HG03025 (cell line): ENCODE data around the gene EEIG1.

ENCODE experiments used
- ATAC-seq: cut with Tn5 transposase; IDR thresholded peaks from one replicate; pipeline ENCODE4 v1.9.1; 2021; ENCODE audit warnings: mild to moderate bottlenecking, moderate library complexity; ENCODE audit not compliant: unreplicated experiment, low FRiP score

The EEIG1 gene

DNA sequence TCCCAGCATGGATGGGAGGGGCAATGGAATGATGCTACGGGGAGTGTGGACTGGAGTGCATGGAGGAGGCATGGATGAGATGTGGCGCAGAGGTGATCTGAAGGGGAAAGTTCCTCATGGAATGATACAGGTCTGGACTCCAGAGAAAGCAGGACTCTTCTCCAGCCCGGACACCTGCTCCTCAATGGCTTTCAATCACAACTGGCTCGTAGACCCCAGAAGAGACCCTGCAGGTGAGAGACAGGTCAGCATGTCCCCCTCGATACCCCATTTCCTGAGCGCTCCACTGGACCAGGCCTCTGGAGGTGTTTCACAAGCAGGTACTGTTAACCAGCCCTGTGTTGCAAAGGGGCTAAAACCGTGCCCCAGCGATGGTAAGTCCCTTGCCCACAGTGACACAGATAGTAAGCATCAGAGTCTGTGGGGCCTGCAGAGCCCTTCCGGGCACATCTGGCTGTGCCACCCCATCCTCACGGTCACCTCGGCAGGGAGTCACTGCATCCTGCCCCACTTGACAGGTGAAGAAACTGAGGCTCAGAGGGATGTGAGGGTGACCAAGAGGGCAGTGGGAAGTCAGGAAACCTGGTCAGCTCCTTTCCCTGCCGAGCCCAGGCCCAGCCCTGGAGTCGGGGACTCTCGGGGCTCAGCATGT, 37.7 kb downstream of the EEIG1 start:
- no peak for ATAC-seq

DNA sequence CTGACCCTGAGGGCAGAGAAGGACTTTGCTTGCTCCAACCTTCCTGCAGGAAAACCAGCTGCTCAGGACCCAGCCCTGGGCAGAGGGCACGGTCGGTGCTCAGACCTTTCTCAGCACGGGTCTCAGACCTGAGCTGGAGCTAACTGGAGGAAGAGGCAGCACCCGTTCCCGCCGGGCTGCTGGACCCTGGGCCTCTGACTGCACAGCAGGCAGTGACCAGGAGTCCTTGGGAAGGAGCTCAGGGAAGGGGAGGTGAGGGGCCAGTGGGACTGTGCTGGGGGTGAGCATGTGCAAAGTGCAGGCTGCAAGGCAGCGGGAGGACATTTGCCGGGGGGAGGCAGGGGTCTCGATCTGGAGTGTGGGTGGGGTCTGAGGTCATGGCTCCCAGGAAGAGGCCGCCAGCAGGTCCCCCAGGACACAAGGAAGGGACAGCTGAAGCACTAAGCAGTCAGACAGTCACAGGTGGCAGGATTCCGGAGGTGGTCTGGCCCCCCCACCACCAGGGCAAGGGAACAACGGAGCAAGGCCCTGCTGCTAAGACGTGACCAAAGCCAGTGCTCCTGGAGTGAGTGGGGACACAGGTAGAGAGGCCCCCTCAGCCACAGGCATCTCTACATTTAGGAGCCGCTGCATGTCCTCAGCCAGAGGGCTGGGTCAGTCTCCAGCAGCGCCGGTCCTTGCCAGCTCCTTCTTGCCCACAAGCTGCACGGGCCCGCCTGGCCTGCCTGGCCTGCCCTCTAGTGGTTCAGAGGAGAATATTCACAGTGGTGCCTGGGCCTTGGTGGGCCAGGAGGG, 38.4 kb downstream of the EEIG1 start:
- no peak for ATAC-seq

DNA sequence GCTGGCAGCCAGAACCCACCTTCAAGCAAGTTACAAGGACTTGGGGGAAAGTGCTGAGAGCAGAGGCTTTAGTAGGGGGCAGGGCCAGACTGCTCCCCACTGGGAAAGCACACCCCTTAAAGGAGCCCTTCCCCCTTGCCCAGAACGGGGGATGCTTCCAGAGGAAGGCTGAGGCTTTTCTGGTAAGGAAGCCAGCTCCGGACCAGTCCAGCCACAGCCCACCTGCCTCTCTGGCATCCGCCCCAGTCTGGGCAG, 38.9 kb downstream of the EEIG1 start:
- ATAC-seq: no peak

DNA sequence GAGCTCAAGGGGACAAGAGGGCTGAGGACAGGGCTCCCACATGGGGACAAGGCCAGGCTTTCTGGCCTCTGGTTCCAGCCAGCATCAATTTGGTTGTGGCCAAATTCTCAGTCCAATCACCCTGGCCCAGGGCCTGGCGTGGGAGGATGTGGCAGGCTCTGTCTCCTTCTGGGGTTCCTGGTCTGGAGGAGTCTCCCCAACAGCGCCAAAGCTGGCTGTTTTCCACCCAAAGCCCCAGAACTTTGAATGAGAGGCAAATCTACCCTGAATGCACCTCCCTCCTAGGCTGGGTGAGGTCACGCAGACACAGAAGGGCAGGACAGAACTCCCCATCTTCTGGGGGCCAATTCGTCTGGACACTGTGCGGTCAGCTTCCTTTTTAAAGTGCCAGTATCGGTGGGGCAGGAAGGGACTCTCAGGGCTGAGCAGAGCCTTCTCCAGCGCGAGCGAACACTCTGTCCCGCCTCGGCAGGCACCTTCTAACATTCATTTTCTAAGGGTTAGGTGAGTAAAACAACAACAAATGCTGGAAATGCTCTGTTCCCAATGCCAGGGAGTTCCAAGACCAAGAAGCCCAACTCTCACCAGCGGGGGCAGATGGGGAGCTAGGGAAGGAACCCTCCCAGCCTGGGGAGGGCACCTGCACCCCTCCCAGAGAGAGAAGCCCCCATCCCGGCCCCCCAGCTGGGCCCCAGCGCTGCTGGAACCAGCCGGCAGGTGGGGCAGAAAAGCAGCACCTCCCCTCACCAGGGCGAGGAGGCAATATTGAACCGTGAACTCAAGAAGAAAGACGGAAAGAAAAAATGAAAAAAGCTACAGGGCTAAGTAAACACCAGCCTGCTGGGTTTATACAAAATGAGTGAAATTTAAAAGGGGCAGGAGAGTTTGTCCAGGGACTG, 39.5 kb downstream of the EEIG1 start:
- no peak for ATAC-seq

DNA sequence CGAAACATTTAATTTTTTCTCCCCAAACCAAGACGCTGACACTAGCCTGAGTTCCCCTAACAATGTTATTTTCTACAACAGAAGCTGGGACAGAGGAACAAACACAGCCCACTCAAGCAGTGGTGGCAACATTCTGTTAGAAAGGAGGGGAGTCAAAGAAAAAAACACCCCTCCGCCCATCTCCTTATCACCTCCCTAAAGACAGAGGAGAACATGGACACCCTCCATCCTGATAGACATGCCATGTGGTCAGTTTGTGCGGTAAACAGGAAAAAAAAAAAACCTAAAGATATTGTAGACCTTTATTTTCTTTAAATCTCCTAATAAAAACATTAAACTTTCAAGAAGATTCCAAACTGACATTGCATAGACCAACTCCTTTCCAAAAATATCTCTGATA, 40.2 kb downstream of the EEIG1 start:
- ATAC-seq: no peak

DNA sequence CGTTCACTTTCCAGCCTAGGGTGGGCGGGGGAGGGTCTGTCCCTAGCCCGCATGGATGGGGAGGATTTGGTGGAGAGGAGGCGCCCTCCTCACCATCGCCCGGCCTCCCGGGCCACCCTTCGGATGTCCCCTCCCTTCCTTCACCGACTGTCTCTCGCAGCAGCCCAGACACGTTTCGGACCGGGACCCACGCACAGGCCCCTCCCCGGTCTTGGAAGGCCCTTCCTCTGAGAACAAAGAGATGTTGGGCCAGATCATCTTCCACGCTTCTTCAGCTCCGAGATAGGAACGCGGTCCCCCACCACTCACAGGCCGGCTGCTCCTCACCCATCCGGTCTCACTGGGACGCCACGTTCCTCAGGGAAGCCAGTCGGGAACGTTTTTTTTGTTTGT, 42.5 kb downstream of the EEIG1 start:
- no peak for ATAC-seq

DNA sequence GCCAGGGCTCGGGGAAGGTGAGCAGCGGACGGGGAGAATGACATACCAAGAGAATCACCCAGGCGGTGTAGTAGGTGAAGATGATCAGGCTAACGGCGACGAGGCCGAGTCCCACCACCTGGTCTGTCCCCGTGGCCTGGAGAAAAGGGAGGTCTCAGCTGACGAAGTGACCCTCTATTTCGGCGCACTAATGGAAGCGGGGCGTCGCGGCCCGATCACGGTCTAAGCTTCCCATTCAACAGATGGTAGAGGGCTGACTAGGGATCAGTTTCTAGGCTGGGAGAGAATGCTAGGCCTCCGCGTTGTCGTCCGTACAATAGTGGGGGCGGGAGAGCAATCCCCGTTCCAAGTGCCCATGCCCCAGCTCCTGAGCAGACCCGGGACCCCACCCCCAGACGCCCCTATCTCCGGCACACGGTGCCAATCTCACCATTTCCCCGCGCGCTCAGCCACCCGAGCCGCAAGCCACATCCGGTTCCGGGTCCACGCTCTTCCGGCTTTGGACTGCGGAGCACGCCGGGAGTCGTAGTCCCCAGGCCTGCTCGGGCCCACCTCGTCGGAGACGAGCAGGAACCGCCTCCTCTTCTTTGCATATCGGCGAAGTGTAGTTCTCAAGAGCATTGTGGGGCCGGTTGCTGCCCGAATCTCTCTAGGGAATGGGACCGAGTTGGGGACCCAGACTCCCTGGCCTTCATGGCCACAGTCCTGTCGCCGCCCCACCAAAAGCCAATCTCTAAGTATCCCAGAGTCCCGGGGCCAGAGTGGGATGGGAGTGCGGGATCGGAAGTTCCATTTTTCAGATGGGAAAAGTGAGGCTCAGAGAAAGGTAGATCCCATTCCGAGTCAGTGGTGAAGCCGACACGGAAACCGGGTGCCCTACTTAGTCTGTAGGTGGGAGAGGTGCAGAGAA, 43.1 kb downstream of the EEIG1 start, which contains the start of gene DPM2:
Gene DPM2 (minus strand): TSS at position 467 of the 910 bp plus-strand sequence. CDS start 34 bp downstream, at position 433.
- ATAC-seq: peak; percentile 80

DNA sequence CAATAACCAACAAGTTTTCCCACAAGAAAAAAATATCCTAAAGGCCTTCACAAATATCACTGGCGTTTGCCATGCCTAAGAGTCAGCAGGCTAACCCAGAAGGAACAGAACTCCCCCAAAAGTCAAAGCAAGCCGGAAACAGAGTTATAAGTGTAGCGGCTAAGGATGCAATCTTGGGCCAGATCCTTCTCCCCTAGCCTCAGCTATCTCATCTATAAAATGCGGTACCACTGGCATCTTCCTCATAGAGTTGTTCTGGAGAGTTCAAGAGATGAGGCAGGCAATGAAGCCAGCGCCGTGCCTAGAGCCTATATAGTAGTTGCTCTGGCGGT, 43.8 kb downstream of the EEIG1 start:
- ATAC-seq: no peak

DNA sequence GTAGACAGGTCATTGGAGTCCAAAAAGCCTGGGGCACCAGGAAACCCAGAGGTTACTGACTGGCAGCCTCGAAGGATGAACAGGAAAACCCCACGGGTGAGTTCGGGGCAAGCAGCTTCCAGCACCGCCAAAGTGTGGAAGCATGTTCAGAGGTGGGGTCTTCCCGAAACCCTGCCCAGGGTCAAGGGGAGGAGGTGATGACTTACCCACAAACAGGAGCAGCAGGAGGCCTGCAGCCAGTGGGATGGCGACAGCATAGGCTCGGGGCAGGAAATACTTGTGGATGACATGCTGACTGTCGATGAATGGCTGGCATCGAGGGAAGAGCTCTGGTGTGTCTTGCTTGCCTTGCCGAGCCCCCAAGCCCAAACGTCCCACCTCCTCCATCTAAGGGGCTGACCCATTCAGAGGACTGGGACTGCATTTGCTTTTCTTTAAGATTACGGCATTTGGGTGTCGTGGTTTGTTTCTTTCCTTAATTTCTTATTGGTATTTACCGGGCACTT, 44.4 kb downstream of the EEIG1 start:
- no peak for ATAC-seq

DNA sequence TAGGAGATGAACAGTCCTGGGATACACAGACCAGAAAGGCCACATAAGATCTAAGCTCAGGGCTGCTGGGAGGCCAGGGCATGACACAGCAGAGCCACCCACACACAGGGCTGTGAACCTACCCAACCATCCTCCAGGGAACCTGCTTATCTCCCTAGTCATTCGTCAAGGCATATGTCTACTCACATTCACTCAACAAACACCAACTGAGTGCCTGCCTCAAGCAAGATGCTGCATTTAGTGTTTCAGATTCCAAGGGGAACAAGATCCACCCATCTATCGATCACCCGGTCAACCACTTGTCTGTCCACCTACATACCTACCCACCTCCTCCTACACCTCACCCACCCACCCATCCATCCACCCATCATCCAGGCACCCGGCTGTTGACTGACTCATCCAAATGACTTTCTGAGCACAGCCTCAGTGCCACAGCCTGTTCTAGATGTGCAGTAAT, 45.0 kb downstream of the EEIG1 start:
- no peak for ATAC-seq

DNA sequence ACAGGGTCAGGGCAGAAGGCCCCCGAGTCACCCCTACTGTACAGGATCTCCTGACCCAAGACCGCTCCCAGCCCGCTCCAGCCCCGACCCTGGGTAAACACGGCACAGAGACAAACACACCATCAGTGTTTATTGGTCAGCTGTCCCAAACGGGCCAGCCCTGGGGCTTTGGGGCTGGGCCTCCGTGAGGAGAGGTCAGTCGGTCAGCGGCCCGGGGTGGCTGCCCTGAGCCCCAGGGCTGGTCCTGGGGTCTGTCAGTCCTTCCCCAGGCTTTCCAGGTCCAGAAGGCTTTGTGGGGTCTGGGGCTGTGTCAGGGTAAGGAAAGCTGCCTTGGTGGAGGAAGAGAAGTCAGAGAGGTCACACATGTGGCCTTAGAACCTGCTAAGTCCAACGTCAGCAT, 45.8 kb downstream of the EEIG1 start:
- ATAC-seq: no peak

DNA sequence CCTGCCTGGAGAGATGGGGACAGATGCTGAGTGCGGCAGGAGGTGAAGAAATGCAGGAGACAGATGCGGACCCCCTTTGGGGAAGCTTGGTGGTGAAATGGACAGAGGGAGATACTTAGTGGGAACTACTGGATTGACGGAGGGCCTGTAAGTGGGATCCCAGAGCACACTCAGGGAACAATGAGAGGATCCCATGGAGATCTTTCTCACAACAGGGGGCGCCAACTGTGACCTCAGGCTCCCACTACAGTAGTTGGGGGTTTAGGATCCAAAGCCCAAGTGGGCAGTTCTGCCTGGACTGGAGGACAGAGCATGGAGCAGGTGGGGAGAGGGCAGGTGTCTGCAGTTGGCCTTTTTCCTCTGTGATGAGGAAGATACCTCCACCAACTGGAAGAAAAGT, 46.5 kb downstream of the EEIG1 start:
- ATAC-seq: no peak

DNA sequence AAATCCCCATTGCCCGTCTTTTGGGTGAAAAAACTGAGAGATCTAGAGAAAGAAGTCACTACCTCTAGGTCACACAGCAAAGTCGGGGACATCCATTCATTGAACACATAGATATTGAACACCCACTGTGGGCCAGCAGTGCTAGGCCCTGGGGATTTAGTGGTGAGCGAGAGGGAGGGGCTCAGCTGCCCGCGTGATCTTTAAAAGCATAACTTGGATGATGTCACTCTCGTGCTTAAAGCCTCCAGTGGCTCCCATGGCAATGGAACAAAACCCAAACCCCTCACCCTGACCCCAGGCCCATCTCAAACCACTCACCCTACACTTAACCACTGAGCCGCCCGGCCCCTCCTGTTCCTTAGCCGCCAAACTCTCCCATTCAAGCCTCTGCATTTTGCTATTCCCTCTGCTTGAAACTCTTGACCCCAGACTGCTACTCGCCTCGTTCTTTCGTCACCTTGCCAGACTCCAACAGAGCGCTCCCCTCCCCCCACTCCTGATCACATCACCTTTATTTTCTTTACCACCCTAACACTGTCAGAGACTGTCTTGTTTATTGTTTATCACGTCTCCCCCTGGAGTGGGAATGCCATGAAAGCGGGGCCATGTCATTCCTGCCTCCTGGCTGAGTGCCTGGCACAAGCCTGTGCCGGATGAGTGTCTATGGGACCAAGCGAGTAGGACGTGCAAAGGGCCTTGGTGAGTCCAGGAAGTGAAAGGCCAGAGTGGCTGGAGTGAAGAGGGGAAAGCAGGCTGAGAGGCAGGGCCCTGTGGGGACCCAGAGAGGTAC, 49.5 kb downstream of the EEIG1 start:
- ATAC-seq: no peak
